ENCODE results near the gene LLPH. TPM values are rescaled to one million over a fixed set of nuclear protein-coding genes. Genes with fewer than 3 reads are reported as not detected.
A peak's percentile ranks its signal among the peaks of the same experiment; 100 is the strongest.

LLPH gene
- total and polyA plus RNA-seq, 9 donors, result 3.3 to 56.0 (median 21.5) TPM

DNA sequence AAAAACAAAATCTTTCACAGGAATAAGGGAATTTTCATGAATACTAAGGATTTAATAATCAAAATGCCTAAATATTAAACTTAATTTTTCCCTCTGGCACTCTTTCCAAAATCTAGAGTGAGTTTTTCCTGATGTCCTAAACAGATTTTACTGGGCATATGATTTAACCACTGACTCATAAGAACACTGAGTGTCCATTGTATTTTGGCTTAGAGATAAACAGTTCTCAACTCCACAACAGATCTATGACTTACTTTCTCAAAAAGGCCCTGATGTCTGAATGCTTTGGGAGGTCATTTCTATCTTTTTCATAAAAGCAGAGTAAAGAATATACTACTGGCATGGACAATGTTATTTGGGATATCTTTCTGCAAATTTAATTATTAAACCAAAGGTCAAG, 24.2 kb upstream of the LLPH start:
- no peaks in the 10 kb centered on the region for H3K36me3 ChIP-seq
- intact Hi-C loops (cut with DNase I), result no loop called here
- H3K27ac ChIP-seq, result no peak overlapping the region
- no peaks in the 10 kb centered on the region for H3K27me3 ChIP-seq
- no peak overlapping the region for H3K4me3 ChIP-seq
- no peaks in the 10 kb centered on the region for H3K9me3 ChIP-seq
- no peak for DNase-seq
- no peak for TF ChIP-seq EP300 (IDR thresholded peaks at IDR 0.05)
- TF ChIP-seq POLR2A (IDR thresholded peaks at IDR 0.05), result no peak
- TF ChIP-seq, protein P1, sequence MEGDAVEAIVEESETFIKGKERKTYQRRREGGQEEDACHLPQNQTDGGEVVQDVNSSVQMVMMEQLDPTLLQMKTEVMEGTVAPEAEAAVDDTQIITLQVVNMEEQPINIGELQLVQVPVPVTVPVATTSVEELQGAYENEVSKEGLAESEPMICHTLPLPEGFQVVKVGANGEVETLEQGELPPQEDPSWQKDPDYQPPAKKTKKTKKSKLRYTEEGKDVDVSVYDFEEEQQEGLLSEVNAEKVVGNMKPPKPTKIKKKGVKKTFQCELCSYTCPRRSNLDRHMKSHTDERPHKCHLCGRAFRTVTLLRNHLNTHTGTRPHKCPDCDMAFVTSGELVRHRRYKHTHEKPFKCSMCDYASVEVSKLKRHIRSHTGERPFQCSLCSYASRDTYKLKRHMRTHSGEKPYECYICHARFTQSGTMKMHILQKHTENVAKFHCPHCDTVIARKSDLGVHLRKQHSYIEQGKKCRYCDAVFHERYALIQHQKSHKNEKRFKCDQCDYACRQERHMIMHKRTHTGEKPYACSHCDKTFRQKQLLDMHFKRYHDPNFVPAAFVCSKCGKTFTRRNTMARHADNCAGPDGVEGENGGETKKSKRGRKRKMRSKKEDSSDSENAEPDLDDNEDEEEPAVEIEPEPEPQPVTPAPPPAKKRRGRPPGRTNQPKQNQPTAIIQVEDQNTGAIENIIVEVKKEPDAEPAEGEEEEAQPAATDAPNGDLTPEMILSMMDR (IDR thresholded peaks at IDR 0.05), result no peak
- H3K4me1 ChIP-seq (ENCODE audit: insufficient read depth), result peaks cover 4% of the 10 kb centered on the region

DNA sequence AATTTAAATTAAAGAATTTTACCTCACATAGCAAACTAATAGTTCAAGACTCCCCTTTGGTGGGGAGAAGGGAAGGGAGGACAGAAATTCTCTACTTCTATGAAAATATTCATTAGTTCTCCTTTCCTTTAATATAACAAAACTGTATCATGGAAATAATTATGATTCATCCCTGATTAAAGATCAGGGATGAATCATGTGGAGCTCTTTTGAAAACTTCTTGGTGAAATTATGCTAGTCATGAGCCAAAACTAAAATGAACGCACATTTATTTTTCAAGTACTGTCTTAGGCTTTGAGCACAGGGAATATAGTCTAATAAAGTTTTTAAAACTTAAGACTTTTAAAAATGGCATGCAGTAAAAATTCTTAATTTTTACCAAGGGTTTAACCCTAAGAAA, 22.2 kb upstream of the LLPH start:
- TF ChIP-seq, protein P1 (IDR thresholded peaks at IDR 0.05), result no peak
- TF ChIP-seq EP300 (IDR thresholded peaks at IDR 0.05) (no peak), POLR2A (IDR thresholded peaks at IDR 0.05) (no peak)
- Histone ChIP-seq H3K4me1 (ENCODE audit: insufficient read depth) (peaks cover 4% of the 10 kb centered on the region), H3K9me3 (no peaks in the 10 kb centered on the region), H3K27me3 (no peaks in the 10 kb centered on the region), H3K36me3 (no peaks in the 10 kb centered on the region), H3K4me3 (no peak overlapping the region), H3K27ac (no peak overlapping the region)
- intact Hi-C loops (cut with DNase I), result no loop called here
- no peak for DNase-seq
- WGBS, 3 donors, result 29 to 54% (median 37%) methylated on average over 1 of the region's 1 CpG

DNA sequence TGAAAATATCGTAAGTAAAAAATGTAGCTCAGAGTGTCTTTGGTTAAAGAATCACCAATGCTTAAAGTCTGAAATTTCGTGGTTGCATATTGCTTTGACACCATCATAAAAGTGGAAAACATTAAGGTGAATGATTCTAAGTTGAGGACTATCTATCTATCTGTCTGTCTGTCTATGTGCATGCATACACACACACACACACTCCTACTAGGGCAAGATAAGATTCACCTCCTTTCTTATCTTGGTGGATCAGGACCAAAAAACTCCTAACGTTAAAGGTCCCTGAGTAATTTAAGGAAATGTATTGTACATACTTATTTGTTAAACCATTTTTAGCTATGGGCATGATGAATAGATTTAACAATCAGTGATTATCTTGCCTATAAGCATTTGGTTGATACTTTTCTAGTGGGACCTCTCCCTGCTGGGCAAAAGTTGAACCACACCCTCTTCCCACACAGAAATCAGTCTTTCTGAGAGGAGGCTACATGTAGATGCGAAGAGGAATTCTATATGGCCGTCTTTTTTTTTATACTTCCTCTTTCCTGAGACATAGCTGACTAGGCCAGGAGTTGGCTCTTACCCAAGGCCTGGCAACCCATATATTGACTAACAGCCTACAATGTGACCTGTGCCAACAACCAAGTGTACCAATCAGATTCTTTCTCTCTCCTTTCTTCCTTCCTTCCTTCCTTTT, 19.3 kb upstream of the LLPH start:
- no peak overlapping the region for H3K27ac ChIP-seq
- no peaks in the 10 kb centered on the region for H3K4me1 ChIP-seq (ENCODE audit: insufficient read depth)
- intact Hi-C loops (cut with DNase I), result no loop called here
- H3K4me3 ChIP-seq, result no peak overlapping the region
- H3K36me3 ChIP-seq, result no peaks in the 10 kb centered on the region
- H3K27me3 ChIP-seq, result no peaks in the 10 kb centered on the region
- WGBS, 3 donors, result 89 to 93% (median 90%) methylated on average over 5 of the region's 5 CpGs
- no peaks in the 10 kb centered on the region for H3K9me3 ChIP-seq
- TF ChIP-seq, protein P1 (IDR thresholded peaks at IDR 0.05), result no peak
- no peak for TF ChIP-seq EP300 (IDR thresholded peaks at IDR 0.05)
- no peak for TF ChIP-seq POLR2A (IDR thresholded peaks at IDR 0.05)
- no peak for DNase-seq

DNA sequence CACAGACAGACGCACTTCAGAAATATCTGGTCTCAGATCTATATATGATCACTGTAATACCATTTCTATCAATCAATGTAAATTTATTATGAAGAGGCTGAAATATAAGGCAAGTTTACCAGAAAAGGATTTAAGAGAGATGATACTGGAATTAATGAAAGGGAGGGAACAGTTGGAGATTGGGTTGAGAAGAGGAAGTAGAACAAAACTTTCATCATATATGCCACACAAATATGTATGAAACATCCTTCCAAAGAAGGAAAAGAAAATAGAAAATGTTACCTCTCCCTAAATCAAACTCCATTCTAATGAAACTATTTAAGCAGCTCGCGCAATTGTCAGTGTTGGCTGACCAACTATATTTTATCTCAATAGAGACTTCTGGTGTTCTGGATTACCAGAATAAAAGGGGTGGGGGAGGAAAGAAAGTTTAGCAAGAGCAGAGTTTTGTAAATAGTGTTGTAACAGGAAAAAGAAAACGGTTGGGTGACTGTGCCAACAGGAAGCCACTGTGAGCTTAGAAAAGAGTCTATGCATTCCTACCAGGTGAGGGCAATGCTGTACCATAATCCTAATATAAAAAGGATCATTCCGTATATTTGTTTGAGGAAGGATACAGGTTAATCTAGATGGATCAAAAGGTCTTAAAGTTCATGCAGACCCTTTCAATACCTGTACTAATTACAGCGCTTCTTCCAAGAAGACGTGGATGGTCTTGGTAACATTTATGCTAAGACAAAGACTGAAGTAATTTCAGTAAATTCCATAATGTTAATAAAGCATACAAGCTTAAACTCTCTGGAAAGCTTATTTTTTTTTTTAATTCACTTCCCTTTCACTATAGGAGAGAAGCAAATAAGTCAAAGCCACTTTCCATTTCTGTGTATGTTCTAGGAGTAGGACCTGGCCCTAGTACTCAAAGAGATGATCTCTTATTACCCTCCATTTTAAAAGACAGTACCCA, 14.5 kb upstream of the LLPH start:
- TF ChIP-seq POLR2A (IDR thresholded peaks at IDR 0.05) (no peak), EP300 (IDR thresholded peaks at IDR 0.05) (no peak)
- TF ChIP-seq, protein P1 (IDR thresholded peaks at IDR 0.05), result peak; percentile 13 to 49 (median 47)
- H3K27me3 ChIP-seq, result no peaks in the 10 kb centered on the region
- no peaks in the 10 kb centered on the region for H3K36me3 ChIP-seq
- no peak overlapping the region for H3K27ac ChIP-seq
- no peaks in the 10 kb centered on the region for H3K9me3 ChIP-seq
- intact Hi-C loops (cut with DNase I), result no loop called here
- no peaks in the 10 kb centered on the region for H3K4me1 ChIP-seq (ENCODE audit: insufficient read depth)
- DNase-seq, result peak in 3 of 5 donors; percentile 24 to 67 (median 28)
- 47 to 62% (median 53%) methylated on average over 7 of the region's 7 CpGs for WGBS, 3 donors
- no peak overlapping the region for H3K4me3 ChIP-seq
